Measurements from ENCODE around the gene HBG2. TPM values are rescaled to one million over a fixed set of nuclear protein-coding genes. Genes with fewer than 3 reads are reported as not detected.
"Not testable (repeated sequence)": the region's sequence is repeated elsewhere in the genome, so short reads cannot be mapped to it uniquely, and the experiment has no call there.

HBG2 gene
- total and polyA plus RNA-seq, 2 experiments from 2014 or later, result not detected

DNA sequence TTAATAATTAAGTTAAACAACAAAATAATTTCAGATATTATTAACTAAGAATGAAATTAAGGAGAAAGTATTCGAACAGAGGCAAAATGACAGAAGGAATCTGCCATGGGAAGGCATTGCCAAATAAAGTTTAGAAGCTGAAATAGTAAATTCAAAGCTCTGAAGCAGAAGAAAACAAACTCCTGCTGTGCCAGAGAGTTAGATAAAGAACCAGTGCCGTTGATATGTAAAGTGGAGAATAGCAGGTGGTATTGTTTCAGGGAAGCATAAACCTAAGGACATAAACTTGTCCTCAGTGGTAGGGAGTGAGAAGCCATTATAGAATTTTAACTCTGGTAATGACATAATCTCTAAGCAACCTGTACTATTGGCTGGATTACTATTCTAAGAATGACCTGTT, 2.7 kb upstream of the HBG2 start:
- no peaks in the 10 kb centered on the region for H3K27me3 ChIP-seq
- H3K4me1 ChIP-seq (ENCODE audit: insufficient read depth), result no peaks in the 10 kb centered on the region
- no peaks in the 10 kb centered on the region for H4K20me1 ChIP-seq (ENCODE audit: insufficient read depth, poor library complexity, severe bottlenecking)
- DNase-seq (ENCODE audit: low spot score), result no peak
- WGBS (ENCODE audit: low lambda C conversion rate, missing lambda C conversion rate), result 27% methylated on average over 2 of the region's 2 CpGs
- H3K9me2 ChIP-seq (replicated peaks; ENCODE audit: insufficient read depth), result peaks cover 3% of the 10 kb centered on the region
- H3K79me2 ChIP-seq, result no peaks in the 10 kb centered on the region
- H3K4me3 ChIP-seq, result no peak overlapping the region
- no peaks in the 10 kb centered on the region for H3K9me3 ChIP-seq (ENCODE audit: low read depth)
- no peaks in the 10 kb centered on the region for H3K36me3 ChIP-seq (replicated peaks; ENCODE audit: insufficient read depth, low read depth)
- no peak overlapping the region for H2AFZ ChIP-seq
- TF ChIP-seq CTCF (IDR thresholded peaks at IDR 0.05; ENCODE audit: poor library complexity) (no peak), EZH2 (IDR thresholded peaks at IDR 0.05; ENCODE audit: borderline replicate concordance) (no peak), EZH2phosphoT487 (IDR thresholded peaks at IDR 0.05; ENCODE audit: low read depth, severe bottlenecking, unreplicated experiment) (no peak)
- no peak overlapping the region for H3K27ac ChIP-seq
- no peak overlapping the region for H3K4me2 ChIP-seq

GRCh38 chr11:5254023-5254422, 558 bp downstream of the HBG2 start:
- H3K9me3 ChIP-seq (ENCODE audit: low read depth); H3K4me1 ChIP-seq (ENCODE audit: insufficient read depth); DNase-seq (ENCODE audit: low spot score); H3K27me3 ChIP-seq; H3K36me3 ChIP-seq (replicated peaks; ENCODE audit: insufficient read depth, low read depth); H3K27ac ChIP-seq; H4K20me1 ChIP-seq (ENCODE audit: insufficient read depth, poor library complexity, severe bottlenecking); H3K4me2 ChIP-seq; H3K79me2 ChIP-seq; H3K4me3 ChIP-seq; H3K9me2 ChIP-seq (replicated peaks; ENCODE audit: insufficient read depth); H2AFZ ChIP-seq: not testable (repeated sequence)
- 87% methylated on average over 2 of the region's 2 CpGs for WGBS (ENCODE audit: low lambda C conversion rate, missing lambda C conversion rate)

- not testable (repeated sequence) for H3K27me3 ChIP-seq; H3K9me3 ChIP-seq (ENCODE audit: low read depth); H3K79me2 ChIP-seq; H3K4me1 ChIP-seq (ENCODE audit: insufficient read depth); H3K36me3 ChIP-seq (replicated peaks; ENCODE audit: insufficient read depth, low read depth); H4K20me1 ChIP-seq (ENCODE audit: insufficient read depth, poor library complexity, severe bottlenecking); H2AFZ ChIP-seq; H3K9me2 ChIP-seq (replicated peaks; ENCODE audit: insufficient read depth); H3K4me3 ChIP-seq; H3K27ac ChIP-seq; DNase-seq (ENCODE audit: low spot score); H3K4me2 ChIP-seq
- WGBS (ENCODE audit: low lambda C conversion rate, missing lambda C conversion rate), result 70% methylated on average over 5 of the region's 5 CpGs
Observed at GRCh38 chr11:5253440-5253839, 1.1 kb downstream of the HBG2 start.

DNA sequence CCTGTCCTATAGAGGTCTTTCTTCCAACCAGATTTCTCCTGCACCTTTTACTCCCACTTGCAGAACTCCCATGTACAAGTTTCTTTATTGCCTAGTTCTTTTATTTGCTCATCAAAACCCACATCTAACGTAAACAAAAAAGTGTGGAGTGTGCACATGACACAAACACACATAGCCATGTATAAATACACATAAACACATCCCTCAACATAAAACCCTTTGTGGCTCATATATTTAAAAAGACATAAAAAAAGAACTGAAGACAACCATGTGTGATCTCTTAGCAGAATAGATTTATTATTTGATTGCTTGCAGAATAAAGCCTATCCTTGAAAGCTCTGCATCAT, 1.7 kb downstream of the HBG2 start:
- no peaks in the 10 kb centered on the region for H3K4me1 ChIP-seq (ENCODE audit: insufficient read depth)
- no peaks in the 10 kb centered on the region for H3K9me3 ChIP-seq (ENCODE audit: low read depth)
- H3K79me2 ChIP-seq, result no peaks in the 10 kb centered on the region
- H3K36me3 ChIP-seq (replicated peaks; ENCODE audit: insufficient read depth, low read depth), result no peaks in the 10 kb centered on the region
- 81% methylated on average over 1 of the region's 1 CpG for WGBS (ENCODE audit: low lambda C conversion rate, missing lambda C conversion rate)
- peaks cover 3% of the 10 kb centered on the region for H3K9me2 ChIP-seq (replicated peaks; ENCODE audit: insufficient read depth)
- H3K4me2 ChIP-seq, result no peak overlapping the region
- H4K20me1 ChIP-seq (ENCODE audit: insufficient read depth, poor library complexity, severe bottlenecking), result no peaks in the 10 kb centered on the region
- H3K27ac ChIP-seq, result no peak overlapping the region
- H3K4me3 ChIP-seq, result no peak overlapping the region
- H2AFZ ChIP-seq, result no peak overlapping the region
- H3K27me3 ChIP-seq, result no peaks in the 10 kb centered on the region
- TF ChIP-seq EZH2 (IDR thresholded peaks at IDR 0.05; ENCODE audit: borderline replicate concordance), result no peak
- DNase-seq (ENCODE audit: low spot score), result no peak

GRCh38 chr11:5252192-5252918, 2.2 kb downstream of the HBG2 start:
- Histone ChIP-seq H2AFZ (no peak overlapping the region), H3K36me3 (replicated peaks; ENCODE audit: insufficient read depth, low read depth) (no peaks in the 10 kb centered on the region), H3K4me1 (ENCODE audit: insufficient read depth) (no peaks in the 10 kb centered on the region), H3K9me3 (ENCODE audit: low read depth) (no peaks in the 10 kb centered on the region), H4K20me1 (ENCODE audit: insufficient read depth, poor library complexity, severe bottlenecking) (no peaks in the 10 kb centered on the region), H3K27me3 (no peaks in the 10 kb centered on the region), H3K27ac (no peak overlapping the region), H3K4me3 (no peak overlapping the region), H3K4me2 (no peak overlapping the region), H3K79me2 (no peaks in the 10 kb centered on the region), H3K9me2 (replicated peaks; ENCODE audit: insufficient read depth) (peaks cover 3% of the 10 kb centered on the region)
- DNase-seq (ENCODE audit: low spot score), result no peak
- TF ChIP-seq EZH2phosphoT487 (IDR thresholded peaks at IDR 0.05; ENCODE audit: low read depth, severe bottlenecking, unreplicated experiment) (no peak), EZH2 (IDR thresholded peaks at IDR 0.05; ENCODE audit: borderline replicate concordance) (no peak), CTCF (IDR thresholded peaks at IDR 0.05; ENCODE audit: poor library complexity) (no peak)
- WGBS (ENCODE audit: low lambda C conversion rate, missing lambda C conversion rate), result 59% methylated on average over 9 of the region's 9 CpGs
